ENCODE results near the gene JARID2. TPM values are rescaled to one million over a fixed set of nuclear protein-coding genes. Genes with fewer than 3 reads are reported as not detected.

Gene JARID2
- total and polyA plus RNA-seq, 8 donors, result 2.4 to 6.7 (median 3.7) TPM

DNA sequence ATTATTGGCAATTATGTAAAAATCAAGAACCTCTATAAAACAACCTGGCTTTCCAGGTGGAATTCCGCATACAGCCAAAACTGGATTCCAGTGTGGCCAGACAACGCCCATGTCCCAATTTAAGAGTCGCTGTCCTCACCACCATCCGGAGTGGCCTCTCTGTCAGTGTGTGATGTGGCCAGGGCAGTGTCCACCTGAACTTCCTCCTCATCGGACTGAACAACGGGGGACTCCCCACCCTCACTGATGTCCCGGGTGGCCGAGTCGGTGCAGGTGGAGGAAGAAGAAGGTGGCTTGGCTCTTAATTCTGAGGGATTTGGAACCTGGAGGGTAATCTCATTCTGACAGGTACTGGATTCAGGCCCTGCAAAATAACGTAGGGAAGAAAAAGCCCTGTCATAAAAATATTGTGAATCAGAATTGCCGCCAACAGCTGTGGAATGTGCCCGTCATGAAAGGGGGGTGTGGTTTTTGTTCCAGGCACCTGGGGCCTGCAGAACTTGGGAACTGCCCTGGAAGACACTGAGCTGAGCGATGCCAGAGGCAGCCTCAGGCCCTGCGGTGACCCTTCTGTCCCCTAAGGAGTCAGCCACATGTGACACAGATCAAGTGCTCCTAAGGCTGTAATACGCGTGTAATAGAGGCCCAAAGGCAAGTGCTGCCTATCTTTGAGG lies 277.1 kb downstream of the JARID2 start:
- TF ChIP-seq, protein P1, sequence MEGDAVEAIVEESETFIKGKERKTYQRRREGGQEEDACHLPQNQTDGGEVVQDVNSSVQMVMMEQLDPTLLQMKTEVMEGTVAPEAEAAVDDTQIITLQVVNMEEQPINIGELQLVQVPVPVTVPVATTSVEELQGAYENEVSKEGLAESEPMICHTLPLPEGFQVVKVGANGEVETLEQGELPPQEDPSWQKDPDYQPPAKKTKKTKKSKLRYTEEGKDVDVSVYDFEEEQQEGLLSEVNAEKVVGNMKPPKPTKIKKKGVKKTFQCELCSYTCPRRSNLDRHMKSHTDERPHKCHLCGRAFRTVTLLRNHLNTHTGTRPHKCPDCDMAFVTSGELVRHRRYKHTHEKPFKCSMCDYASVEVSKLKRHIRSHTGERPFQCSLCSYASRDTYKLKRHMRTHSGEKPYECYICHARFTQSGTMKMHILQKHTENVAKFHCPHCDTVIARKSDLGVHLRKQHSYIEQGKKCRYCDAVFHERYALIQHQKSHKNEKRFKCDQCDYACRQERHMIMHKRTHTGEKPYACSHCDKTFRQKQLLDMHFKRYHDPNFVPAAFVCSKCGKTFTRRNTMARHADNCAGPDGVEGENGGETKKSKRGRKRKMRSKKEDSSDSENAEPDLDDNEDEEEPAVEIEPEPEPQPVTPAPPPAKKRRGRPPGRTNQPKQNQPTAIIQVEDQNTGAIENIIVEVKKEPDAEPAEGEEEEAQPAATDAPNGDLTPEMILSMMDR (IDR thresholded peaks at IDR 0.05), result no peak
- peak overlapping the region in 2 of 4 donors; percentile 51 to 56 for H3K27ac ChIP-seq
- no peaks in the 10 kb centered on the region for H3K9me3 ChIP-seq
- no peaks in the 10 kb centered on the region for H3K27me3 ChIP-seq
- FAIRE-seq (no peak), DNase-seq (no peak), ATAC-seq (peak; percentile 20 to 51 (median 42))
- H3K4me1 ChIP-seq, result peaks cover 0 to 7% (median 0%) of the 10 kb centered on the region in 3 donors
- peaks cover 0 to 29% (median 11%) of the 10 kb centered on the region in 3 donors for H3K36me3 ChIP-seq
- H3K4me3 ChIP-seq, result no peak overlapping the region
- WGBS, 2 donors, result 80 to 87% methylated on average over 16 of the region's 16 CpGs
- intact Hi-C loops (cut with DNase I), result no loop called here

DNA sequence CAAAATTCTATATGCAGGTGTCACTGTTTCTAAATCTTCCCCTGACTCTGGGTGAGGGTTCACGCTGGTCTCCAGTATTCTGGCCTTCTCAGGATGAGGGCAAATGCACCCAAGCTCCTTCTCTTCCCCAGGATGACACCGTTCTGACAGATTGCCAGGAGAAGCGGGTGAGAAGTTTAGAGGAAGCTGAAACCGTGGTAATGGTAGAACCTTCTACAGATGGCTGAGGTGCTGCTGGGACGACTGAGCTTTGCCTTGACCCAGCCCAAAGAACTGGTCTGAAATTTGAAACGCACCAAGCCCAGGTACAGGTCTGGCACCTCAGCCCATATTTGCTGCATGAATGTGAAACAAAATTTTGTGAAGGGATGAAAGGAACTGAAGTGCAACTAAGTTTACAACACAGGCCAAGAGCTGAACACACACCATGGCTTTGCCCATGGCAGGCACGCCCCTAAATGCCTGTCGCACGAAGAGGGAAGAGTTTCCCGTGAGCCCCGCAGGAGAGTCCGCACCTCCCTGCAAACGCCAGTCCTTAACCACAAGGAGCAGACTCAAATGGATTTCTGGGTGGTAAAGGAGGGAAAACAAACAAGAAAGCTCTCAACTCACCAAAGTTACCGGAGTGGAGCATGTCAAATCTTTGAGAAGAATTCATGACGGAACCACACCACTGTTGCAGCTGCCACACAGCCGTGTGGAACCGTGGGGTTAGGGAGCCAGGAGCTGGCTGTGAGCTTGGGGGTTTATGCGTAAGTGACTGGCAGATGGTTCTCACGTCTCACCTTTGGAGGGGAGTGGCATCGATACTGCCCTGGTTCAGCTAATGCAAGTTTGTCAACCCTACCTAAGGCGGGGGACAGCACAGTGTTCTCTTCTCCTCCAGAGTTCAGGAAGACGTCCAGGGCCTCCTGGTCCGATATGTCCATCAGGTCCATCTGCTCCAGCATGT lies 278.1 kb downstream of the JARID2 start:
- Histone ChIP-seq H3K4me3 (no peak overlapping the region), H3K36me3 (peaks cover 0 to 20% (median 10%) of the 10 kb centered on the region in 3 donors), H3K4me1 (peaks cover 0 to 7% (median 0%) of the 10 kb centered on the region in 3 donors), H3K27ac (no peak overlapping the region), H3K27me3 (no peaks in the 10 kb centered on the region), H3K9me3 (no peaks in the 10 kb centered on the region)
- DNase-seq (no peak), ATAC-seq (no peak), FAIRE-seq (no peak)
- 97% methylated on average over 23 of the region's 23 CpGs for WGBS, 2 donors
- intact Hi-C loops (cut with DNase I), result no loop called here
- TF ChIP-seq, protein P1 (IDR thresholded peaks at IDR 0.05), result no peak

DNA sequence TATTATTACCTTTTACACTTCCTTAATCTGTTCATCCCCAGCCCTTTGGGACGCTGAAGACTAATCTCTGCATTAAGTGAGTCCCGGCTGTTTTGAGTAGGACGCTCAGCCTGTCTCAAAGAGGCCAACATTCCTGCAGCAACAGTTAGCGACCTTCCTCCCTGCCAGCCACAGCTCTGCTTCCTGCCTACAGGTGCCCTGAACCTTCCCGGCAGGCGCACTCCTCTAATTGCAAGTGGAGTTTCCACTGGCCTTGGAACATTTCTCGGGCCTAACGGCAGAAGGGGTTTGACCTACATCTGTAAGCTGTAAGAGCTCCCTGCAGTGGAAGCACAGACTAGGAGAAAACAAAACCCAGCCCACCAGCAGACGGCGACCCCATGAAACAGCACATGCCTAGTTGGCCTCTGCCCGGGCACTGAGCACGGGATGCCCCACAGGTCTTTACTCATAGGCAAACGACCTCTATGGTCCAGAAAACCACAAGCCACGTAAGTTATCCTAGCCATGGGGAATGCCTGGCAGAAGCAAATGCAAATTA lies 279.1 kb downstream of the JARID2 start:
- H3K36me3 ChIP-seq, result peaks cover 0 to 20% (median 7%) of the 10 kb centered on the region in 3 donors
- no peaks in the 10 kb centered on the region for H3K9me3 ChIP-seq
- WGBS, 2 donors, result 95 to 97% methylated on average over 14 of the region's 14 CpGs
- no peaks in the 10 kb centered on the region for H3K27me3 ChIP-seq
- no peak for ATAC-seq
- no peak for FAIRE-seq
- no peak for DNase-seq
- H3K4me1 ChIP-seq, result peaks cover 0 to 7% (median 0%) of the 10 kb centered on the region in 3 donors
- no peak overlapping the region for H3K27ac ChIP-seq
- TF ChIP-seq, protein P1 (IDR thresholded peaks at IDR 0.05), result no peak
- no peak overlapping the region for H3K4me3 ChIP-seq
- intact Hi-C loops (cut with DNase I), result no loop called here

DNA sequence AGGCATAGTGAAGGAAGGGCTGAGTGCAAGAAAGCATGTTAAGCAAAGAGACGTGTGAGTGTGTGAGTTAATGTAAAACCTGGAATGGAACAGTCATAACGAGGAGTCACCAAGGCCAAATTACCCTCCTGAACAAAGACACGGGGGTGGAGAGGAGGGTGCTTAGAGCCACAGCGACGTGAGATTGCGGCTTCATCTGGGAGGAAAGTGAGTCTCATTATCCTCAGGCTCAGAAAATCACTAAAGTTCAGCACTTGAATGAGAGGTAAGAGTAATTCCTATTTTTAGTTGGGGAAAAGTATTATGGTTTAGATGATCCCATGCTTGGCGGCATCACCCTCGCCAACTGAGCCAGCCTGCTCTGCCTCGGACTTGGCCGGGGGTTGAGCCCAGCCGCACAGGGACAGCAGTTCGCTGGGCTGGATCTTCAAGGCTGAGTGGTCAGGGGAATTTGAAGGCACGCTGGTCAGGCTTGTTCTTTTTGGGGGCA lies 280.4 kb downstream of the JARID2 start:
- Histone ChIP-seq H3K27me3 (no peaks in the 10 kb centered on the region), H3K4me1 (peaks cover 0 to 7% (median 0%) of the 10 kb centered on the region in 3 donors), H3K9me3 (no peaks in the 10 kb centered on the region), H3K27ac (no peak overlapping the region), H3K36me3 (peaks cover 0 to 20% (median 7%) of the 10 kb centered on the region in 3 donors), H3K4me3 (no peak overlapping the region)
- no peak for DNase-seq
- TF ChIP-seq, protein P1 (IDR thresholded peaks at IDR 0.05), result no peak
- intact Hi-C loops (cut with DNase I), result no loop called here
- ATAC-seq, result no peak
- no peak for FAIRE-seq
- 88 to 91% methylated on average over 13 of the region's 13 CpGs for WGBS, 2 donors

Measured in pancreas (tissue), 10 donors.